H9 (cell line): ENCODE measurements around the gene NHERF1. TPM values are rescaled to one million over a fixed set of nuclear protein-coding genes. Genes with fewer than 3 reads are reported as not detected.

ENCODE experiments used
- DNase-seq: peaks from one replicate; pipeline ENCODE4 v3.0.0-alpha.2; 2017
- H2AFZ ChIP-seq: one replicate; pipeline ENCODE4 v1.6.1; 2013; ENCODE audit warnings: mild to moderate bottlenecking, low read length, control low read depth, moderate library complexity
- H2AK5ac ChIP-seq: 2 replicates; pipeline ENCODE4 v1.6.1; 2013; ENCODE audit warnings: low read length, control low read depth, mixed read lengths; ENCODE audit not compliant: insufficient read length
- H2BK120ac ChIP-seq: one replicate; pipeline ENCODE4 v1.6.1; 2013; ENCODE audit warnings: low read depth, mild to moderate bottlenecking, low read length, control low read depth, inconsistent platforms; ENCODE audit not compliant: poor library complexity, severe bottlenecking
- H2BK12ac ChIP-seq: 2 replicates; pipeline ENCODE4 v1.6.1; 2013; ENCODE audit warnings: low read length, control low read depth, mixed read lengths, low read depth; ENCODE audit not compliant: insufficient read length
- H2BK15ac ChIP-seq: 2 replicates; pipeline ENCODE4 v1.6.1; 2013; ENCODE audit warnings: low read depth, low read length, control low read depth
- H2BK20ac ChIP-seq: one replicate; pipeline ENCODE4 v1.6.1; 2013; ENCODE audit warnings: low read depth, mild to moderate bottlenecking, low read length, control low read depth, inconsistent platforms; ENCODE audit not compliant: poor library complexity, severe bottlenecking
- H2BK5ac ChIP-seq: 2 replicates; pipeline ENCODE4 v1.6.1; 2013; ENCODE audit warnings: low read length, control low read depth, mixed read lengths; ENCODE audit not compliant: insufficient read length
- H3K14ac ChIP-seq: 2 replicates; pipeline ENCODE4 v1.6.1; 2013; ENCODE audit warnings: low read length, control low read depth; ENCODE audit not compliant: insufficient read depth
- H3K18ac ChIP-seq: 2 replicates; pipeline ENCODE4 v1.6.1; 2013; ENCODE audit warnings: low read depth, mild to moderate bottlenecking, mixed read lengths, low read length, control low read depth; ENCODE audit not compliant: insufficient read length
- H3K23ac ChIP-seq: 2 replicates; pipeline ENCODE4 v1.6.1; 2013; ENCODE audit warnings: low read length, control low read depth, mixed read lengths, low read depth; ENCODE audit not compliant: insufficient read length
- H3K23me2 ChIP-seq: 2 replicates; pipeline ENCODE4 v1.6.1; 2013; ENCODE audit warnings: low read depth, mild to moderate bottlenecking, mixed read lengths, low read length, control low read depth; ENCODE audit not compliant: insufficient read length, poor library complexity, severe bottlenecking
- H3K27ac ChIP-seq: 2 replicates; pipeline ENCODE4 v1.5.1; 2013; ENCODE audit warnings: low read length, control low read depth, mixed read lengths, low read depth; ENCODE audit not compliant: insufficient read length
- H3K27me3 ChIP-seq: 2 replicates; pipeline ENCODE4 v1.6.1; 2013; ENCODE audit warnings: low read length, control low read depth, inconsistent platforms; ENCODE audit not compliant: insufficient read depth
- H3K4ac ChIP-seq: 2 replicates; pipeline ENCODE4 v1.6.1; 2013; ENCODE audit warnings: low read depth, mild to moderate bottlenecking, control low read depth, inconsistent platforms, low read length, moderate library complexity
- H3K4me1 ChIP-seq: 2 replicates; pipeline ENCODE4 v1.6.1; 2013; ENCODE audit warnings: low read length, control low read depth, inconsistent platforms; ENCODE audit not compliant: insufficient read depth
- H3K4me2 ChIP-seq: 2 replicates; pipeline ENCODE4 v1.6.1; 2013; ENCODE audit warnings: low read length, control low read depth, mixed read lengths; ENCODE audit not compliant: insufficient read length, insufficient read depth
- H3K56ac ChIP-seq: 2 replicates; pipeline ENCODE4 v1.6.1; 2013; ENCODE audit warnings: low read depth, mild to moderate bottlenecking, mixed read lengths, low read length, control low read depth; ENCODE audit not compliant: insufficient read length
- H3K79me1 ChIP-seq: 2 replicates; pipeline ENCODE4 v1.6.1; 2013; ENCODE audit warnings: low read depth, mild to moderate bottlenecking, moderate library complexity, low read length, control low read depth, inconsistent platforms; ENCODE audit not compliant: insufficient read depth, poor library complexity, severe bottlenecking
- H3K79me2 ChIP-seq: 2 replicates; pipeline ENCODE4 v1.6.1; 2013; ENCODE audit warnings: low read length, control low read depth, inconsistent platforms; ENCODE audit not compliant: insufficient read depth
- H3K9ac ChIP-seq: 2 replicates; pipeline ENCODE4 v1.6.1; 2013; ENCODE audit warnings: low read length, control low read depth, mixed read lengths; ENCODE audit not compliant: insufficient read length; ENCODE audit errors: extremely low read depth
- H3K9me3 ChIP-seq: one replicate; pipeline ENCODE4 v1.6.1; 2013; ENCODE audit warnings: low read depth, low read length, inconsistent platforms; ENCODE audit not compliant: control insufficient read depth
- H3T11ph ChIP-seq: one replicate; pipeline ENCODE4 v1.6.1; 2013; ENCODE audit warnings: mild to moderate bottlenecking, low read length, control low read depth, inconsistent platforms
- H4K20me1 ChIP-seq: one replicate; pipeline ENCODE4 v1.6.1; 2013; ENCODE audit not compliant: control insufficient read depth, insufficient read length, insufficient read depth
- H4K5ac ChIP-seq: 2 replicates; pipeline ENCODE4 v1.6.1; 2013; ENCODE audit warnings: low read depth, mild to moderate bottlenecking, mixed read lengths, low read length, control low read depth; ENCODE audit not compliant: insufficient read length
- H4K8ac ChIP-seq: replicated peaks from 2 replicates; pipeline ENCODE4 v1.6.1; 2013; ENCODE audit warnings: low read length, control low read depth, mixed read lengths, low read depth; ENCODE audit not compliant: insufficient read length
- H4K91ac ChIP-seq: 2 replicates; pipeline ENCODE4 v1.6.1; 2013; ENCODE audit warnings: low read depth, mild to moderate bottlenecking, moderate library complexity, mixed read lengths, low read length, control low read depth; ENCODE audit not compliant: insufficient read length
- H3K27ac Mint-ChIP-seq, 3 experiments: 2 replicates in 2 of 3; 3 replicates in 1 of 3; pipeline ENCODE4 v1.8.0; 2020 to 2021; ENCODE audit warnings: mixed read lengths in 3 of 3, mild to moderate bottlenecking in 1 of 3, moderate library complexity in 1 of 3
- H3K27me3 Mint-ChIP-seq: 2 replicates; pipeline ENCODE4 v1.8.0; 2021; ENCODE audit warnings: low read depth, mild to moderate bottlenecking, moderate library complexity, mixed read lengths
- H3K36me3 Mint-ChIP-seq, 3 experiments: 2 replicates in 2 of 3; 3 replicates in 1 of 3; pipeline ENCODE4 v1.8.0; 2020 to 2021; ENCODE audit warnings: low read depth in 3 of 3, mixed read lengths in 3 of 3; ENCODE audit not compliant: insufficient read depth in 1 of 3
- H3K4me1 Mint-ChIP-seq, 2 experiments: 2 replicates each; pipeline ENCODE4 v1.8.0; 2020; ENCODE audit warnings: mixed read lengths in 2 of 2
- H3K4me3 Mint-ChIP-seq, 2 experiments: 2 replicates in 1 of 2; 3 replicates in 1 of 2; pipeline ENCODE4 v1.8.0; 2020 to 2021; ENCODE audit warnings: mild to moderate bottlenecking in 2 of 2, mixed read lengths in 2 of 2, moderate library complexity in 1 of 2
- H3K9me3 Mint-ChIP-seq, 2 experiments: 2 replicates in 1 of 2; 3 replicates in 1 of 2; pipeline ENCODE4 v1.8.0; 2020; ENCODE audit warnings: mild to moderate bottlenecking in 2 of 2, mixed read lengths in 2 of 2, moderate library complexity in 1 of 2
- WGBS: extraction: QIAGEN DNeasy Blood & Tissue Kit; methylation state at CpG from one replicate; pipeline ENCODE4 v1.1.7; 2013; ENCODE audit warnings: missing lambda C conversion rate, low lambda C conversion rate, mixed read lengths; ENCODE audit not compliant: insufficient read length; ENCODE audit errors: extremely low coverage; 5-methylcytosine and 5-hydroxymethylcytosine counted together
- total RNA-seq: library from RNA; stranded (reverse); gene quantifications from 2 replicates; pipeline ENCODE4 v1.2.1, GENCODE V29; 2021
- TF ChIP-seq, protein P1 (sequence below): fragments of 200-600 bp; sonication (generic); conservative IDR thresholded peaks from 3 replicates; pipeline ENCODE4 v1.8.0; 2021; ENCODE audit warnings: antibody characterized with exemption, mild to moderate bottlenecking

The NHERF1 gene
- total RNA-seq, 1 experiment from 2014 or later = 74.4 TPM

- H4K91ac ChIP-seq = no peak overlapping the region
- no peak overlapping the region for H2AK5ac ChIP-seq
- no peak overlapping the region for H3K18ac ChIP-seq
- DNase-seq = no peak
- TF ChIP-seq, protein P1, sequence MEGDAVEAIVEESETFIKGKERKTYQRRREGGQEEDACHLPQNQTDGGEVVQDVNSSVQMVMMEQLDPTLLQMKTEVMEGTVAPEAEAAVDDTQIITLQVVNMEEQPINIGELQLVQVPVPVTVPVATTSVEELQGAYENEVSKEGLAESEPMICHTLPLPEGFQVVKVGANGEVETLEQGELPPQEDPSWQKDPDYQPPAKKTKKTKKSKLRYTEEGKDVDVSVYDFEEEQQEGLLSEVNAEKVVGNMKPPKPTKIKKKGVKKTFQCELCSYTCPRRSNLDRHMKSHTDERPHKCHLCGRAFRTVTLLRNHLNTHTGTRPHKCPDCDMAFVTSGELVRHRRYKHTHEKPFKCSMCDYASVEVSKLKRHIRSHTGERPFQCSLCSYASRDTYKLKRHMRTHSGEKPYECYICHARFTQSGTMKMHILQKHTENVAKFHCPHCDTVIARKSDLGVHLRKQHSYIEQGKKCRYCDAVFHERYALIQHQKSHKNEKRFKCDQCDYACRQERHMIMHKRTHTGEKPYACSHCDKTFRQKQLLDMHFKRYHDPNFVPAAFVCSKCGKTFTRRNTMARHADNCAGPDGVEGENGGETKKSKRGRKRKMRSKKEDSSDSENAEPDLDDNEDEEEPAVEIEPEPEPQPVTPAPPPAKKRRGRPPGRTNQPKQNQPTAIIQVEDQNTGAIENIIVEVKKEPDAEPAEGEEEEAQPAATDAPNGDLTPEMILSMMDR = no peak
- no peak overlapping the region for H3K9ac ChIP-seq
- no CpG with 5 or more reads among the region's 9 CpGs for WGBS
- no peak overlapping the region for H2AFZ ChIP-seq
- no peak overlapping the region; a peak in 1 of 7 replicates for H3K27ac Mint-ChIP-seq
- no peaks in the 10 kb centered on the region for H3K4me1 Mint-ChIP-seq
- no peak overlapping the region for H3K4ac ChIP-seq
- H3K9me3 ChIP-seq = no peaks in the 10 kb centered on the region
- H3K27me3 Mint-ChIP-seq = peaks cover 49% of the 10 kb centered on the region
- no peak overlapping the region for H2BK20ac ChIP-seq
- H3K4me2 ChIP-seq = no peak overlapping the region
- no peaks in the 10 kb centered on the region for H4K20me1 ChIP-seq
- no peak overlapping the region for H3K27ac ChIP-seq
- no peak overlapping the region for H2BK5ac ChIP-seq
- no peak overlapping the region for H3K23ac ChIP-seq
- H3K36me3 Mint-ChIP-seq = no peaks in the 10 kb centered on the region
- H3K4me1 ChIP-seq = no peaks in the 10 kb centered on the region
- H2BK15ac ChIP-seq = no peak overlapping the region
- H3K9me3 Mint-ChIP-seq = no peaks in the 10 kb centered on the region
- no peaks in the 10 kb centered on the region for H3K79me1 ChIP-seq
- H3K56ac ChIP-seq = no peak overlapping the region
- no peak overlapping the region for H2BK12ac ChIP-seq
- H3K79me2 ChIP-seq = no peaks in the 10 kb centered on the region
- no peak overlapping the region; a peak in 1 of 5 replicates for H3K4me3 Mint-ChIP-seq
- H4K5ac ChIP-seq = no peak overlapping the region
- H4K8ac ChIP-seq = no peak overlapping the region
- peaks cover 2% of the 10 kb centered on the region; the same call in 1 of the 2 replicates for H3K27me3 ChIP-seq
- H2BK120ac ChIP-seq = no peak overlapping the region
- no peaks in the 10 kb centered on the region for H3K23me2 ChIP-seq
- no peak overlapping the region for H3T11ph ChIP-seq
- H3K14ac ChIP-seq = no peak overlapping the region
These were observed 46.1 kb upstream of the NHERF1 start for GRCh38 chr17:74702116-74702871.
